NCI-H2227 (cell line): Measurements from ENCODE around the gene KCNQ2.

Experiments
- DNase-seq: peaks from one replicate; lab custom pipeline; 2025; ENCODE audit not compliant: unreplicated experiment; lab: John Stamatoyannopoulos, UW

Gene KCNQ2

GRCh38 chr20:63439866-63440265 is 32.6 kb downstream of the KCNQ2 start:
- DNase-seq: no peak

DNA sequence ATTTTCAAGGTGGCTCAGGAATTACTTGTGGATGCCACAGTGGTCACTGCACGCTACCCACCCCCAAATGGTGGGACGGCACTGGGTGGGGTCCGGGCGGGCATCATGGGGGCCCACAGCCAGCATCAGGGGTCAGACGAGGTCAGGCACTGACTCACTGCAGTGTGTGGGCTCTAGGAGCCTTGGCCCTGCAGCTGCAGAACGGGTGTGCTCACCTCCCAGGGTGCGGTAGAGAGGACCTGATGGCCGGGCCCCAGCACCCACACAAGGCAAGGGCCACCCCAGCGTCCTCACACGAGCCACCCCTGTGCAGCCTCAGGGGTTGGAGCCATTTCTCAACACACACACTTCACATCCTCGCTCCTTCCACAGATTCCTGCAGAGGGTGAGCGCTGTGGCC is 34.3 kb downstream of the KCNQ2 start:
- no peak for DNase-seq

DNA sequence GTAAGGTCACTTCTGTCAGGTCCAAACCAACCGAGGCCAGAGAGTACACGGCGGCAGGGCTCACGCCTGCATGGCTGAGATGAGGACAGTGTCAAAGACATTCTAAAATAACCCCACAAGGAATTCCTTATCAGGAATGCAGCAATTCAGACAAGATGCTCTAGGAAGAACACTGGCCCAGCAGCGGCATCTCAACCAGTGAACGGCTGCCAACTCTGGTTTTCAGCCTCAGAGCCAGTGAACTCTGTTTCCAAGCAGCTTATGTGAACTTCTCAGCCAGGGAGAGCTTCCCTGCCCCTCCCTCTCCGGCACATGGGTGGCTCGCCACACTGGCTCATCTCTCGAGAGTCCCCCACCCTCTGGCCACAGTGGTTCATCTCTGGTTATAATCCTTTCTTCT is 36.9 kb downstream of the KCNQ2 start:
- no peak for DNase-seq

DNA sequence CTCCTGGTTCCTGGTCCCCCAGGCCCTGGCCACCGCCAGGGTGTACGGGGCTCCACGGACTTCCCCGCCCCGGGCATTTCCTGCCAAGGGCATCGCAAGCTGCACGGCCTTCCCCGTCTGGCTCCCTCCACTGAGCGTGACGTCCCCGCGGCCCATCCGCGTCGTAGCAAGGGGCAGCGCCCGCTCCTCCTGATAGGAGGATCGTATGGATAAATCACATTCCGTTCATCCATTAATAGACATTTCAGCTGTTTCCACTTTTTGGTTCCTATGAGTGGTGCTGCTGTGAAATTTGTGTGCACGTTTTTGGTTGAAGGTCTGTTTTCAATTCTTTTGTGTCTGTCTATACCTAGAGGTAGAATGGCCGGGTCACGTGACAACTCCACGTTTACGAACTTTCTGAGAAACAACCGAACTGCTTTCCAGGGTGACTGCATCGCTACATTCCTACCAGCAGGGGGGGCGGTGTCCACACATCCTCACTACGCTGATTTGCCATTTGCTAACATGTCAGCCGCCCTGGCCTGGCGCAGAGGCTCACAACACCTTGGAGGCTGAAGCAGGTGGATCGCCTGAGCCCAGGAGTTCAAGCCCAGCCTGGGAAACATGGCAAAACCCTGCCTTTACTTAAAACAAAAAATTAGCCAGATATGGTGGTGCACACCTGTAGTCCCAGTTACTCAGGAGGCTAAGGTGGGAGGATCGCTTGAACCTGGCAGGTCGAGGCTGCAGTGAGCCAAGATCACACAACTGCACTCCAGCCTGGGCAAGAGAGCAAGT is 37.7 kb downstream of the KCNQ2 start:
- DNase-seq: peak; percentile 57

DNA sequence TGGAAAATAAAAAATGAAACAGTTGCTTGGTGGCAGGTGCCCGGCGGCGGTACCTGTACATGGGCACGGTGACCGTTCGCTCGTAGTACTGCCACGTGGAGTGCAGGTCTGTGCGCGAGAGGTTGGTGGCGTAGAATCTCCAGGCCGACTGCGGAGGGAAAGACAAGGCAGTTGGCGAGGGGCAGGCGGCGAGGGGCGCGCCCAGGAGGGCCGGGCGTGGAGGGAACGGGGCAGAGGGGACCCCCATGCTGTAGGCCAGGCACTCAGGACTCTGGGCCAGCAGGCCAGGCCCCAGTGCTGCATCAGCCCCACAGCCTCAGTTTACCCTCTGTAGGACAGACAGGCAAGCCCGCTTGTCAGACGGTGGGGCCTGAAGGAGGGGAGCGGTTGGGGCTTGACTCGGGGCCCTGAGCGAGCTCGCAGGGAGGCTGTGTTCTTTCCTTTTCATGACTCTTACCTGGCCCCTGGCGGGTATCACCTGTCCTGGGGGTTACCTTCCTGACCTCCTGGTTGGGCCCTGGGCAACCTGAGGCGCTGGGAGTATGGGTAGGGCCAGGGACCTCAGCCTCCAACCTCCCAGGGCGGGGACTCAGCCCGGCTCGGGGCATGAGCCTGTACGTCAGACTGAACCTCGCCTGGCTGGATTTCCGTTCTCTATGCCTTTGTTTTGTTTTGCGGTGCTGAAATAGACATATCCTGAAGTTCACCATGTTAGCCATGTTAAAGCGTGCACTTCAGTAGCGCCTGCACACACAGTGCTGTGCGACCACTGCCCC is 38.5 kb downstream of the KCNQ2 start:
- no peak for DNase-seq

- no peak for DNase-seq
These were observed 39.1 kb downstream of the KCNQ2 start for GRCh38 chr20:63433351-63433750.

DNA sequence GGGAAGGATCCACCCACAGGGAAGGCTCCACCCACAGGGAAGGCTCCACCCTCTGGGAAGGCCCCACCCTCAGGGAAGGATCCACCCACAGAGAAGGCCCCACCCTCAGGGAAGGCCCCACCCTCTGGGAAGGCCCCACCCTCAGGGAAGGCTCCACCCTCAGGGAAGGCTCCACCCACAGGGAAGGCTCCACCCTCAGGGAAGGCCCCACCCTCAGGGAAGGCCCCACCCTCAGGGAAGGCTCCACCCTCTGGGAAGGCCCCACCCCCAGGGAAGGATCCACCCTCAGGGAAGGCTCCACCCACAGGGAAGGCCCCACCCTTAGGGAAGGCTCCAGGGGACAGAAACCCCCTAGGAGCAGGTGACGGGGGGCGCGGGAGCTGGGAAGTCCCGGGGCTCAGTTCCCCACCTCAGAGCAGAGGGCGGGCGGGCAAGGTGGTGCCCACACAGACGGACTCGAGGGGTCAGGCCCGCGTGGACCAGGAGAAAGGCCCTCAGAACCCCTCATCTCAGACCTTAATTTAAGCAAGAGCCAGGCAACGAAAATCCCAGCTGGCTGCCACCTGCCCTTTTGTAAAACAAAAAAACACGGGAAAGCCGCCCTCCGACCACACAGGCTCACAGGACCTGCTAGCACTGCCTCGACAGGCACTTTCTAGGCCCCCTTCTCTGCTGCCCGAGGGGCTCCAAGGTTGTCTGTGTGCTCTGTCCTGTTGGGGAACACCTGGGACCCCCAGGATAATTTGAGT is 39.7 kb downstream of the KCNQ2 start:
- DNase-seq: no peak

- DNase-seq: no peak
These were observed 40.5 kb downstream of the KCNQ2 start for GRCh38 chr20:63431944-63432343.

DNA sequence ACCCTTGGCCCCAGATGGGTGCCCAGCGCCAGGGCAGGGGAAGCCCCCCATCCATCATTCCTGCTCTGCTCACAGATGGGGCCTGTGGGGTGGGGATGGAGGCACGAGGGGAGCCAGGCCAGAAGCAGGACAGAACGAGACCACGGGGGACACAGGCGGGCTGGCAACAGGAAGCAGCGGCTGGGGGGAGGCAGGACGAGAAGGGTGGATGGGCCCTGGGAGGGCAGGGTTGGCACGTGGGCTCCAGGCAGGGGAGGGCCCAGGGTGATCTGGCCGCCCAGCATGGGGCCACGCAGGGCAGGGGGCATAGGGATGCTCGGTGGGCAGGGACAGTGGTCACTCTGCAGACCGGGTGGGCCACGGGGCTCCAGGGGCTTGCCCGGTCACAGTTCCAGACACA is 41.6 kb downstream of the KCNQ2 start:
- DNase-seq: no peak

DNA sequence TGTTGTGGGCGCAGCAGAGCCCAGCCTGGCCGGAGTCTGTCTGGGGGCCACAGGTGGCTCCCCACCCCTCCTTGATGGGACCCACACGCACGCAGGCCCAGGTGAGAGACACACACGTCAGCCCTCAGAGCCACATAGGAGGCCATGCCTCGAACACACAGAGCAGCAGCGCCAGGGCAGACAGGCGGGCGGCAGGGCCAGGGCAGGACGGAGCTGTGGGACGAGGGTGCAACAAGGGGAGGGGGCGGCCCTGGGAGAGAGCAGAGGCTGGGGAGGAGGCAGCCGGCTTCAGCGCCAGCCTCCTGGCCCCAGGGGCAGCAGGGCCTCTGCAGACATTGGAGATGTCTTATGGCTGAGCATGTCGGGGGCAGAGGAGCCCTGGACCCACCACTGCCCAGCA is 42.5 kb downstream of the KCNQ2 start:
- no peak for DNase-seq

DNA sequence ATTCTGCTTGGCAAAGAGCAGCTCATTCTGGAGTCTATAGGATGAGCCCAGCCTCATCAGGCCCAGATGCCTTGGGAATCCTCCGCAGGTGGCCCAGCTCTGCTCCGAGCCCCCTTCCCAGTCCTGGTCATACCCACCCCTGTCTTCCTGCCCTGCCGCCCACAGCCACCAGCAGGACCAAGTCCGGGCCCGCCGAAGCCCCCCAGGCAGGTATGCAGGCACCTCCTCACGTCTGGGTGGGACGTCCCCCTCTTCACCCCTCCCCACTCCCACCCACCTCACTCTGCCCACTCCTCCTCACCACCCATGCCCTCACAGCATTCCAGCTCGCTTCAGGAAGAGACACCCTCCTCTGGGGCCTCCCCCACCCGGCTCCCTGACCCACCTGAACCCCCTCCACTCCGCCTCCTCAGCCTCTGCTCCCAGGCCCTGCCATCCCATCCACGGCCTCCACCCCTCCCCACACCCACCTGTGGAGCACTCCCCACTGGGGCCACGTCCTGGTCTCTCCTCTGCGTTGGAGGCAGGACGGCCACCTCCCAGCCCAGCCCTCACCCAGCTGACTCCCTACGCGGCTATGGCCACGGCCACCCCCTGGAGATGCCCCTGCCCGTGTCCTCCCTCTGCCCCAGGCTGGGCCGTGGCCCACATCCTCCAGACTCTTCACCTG is 43.4 kb downstream of the KCNQ2 start:
- DNase-seq: no peak

DNA sequence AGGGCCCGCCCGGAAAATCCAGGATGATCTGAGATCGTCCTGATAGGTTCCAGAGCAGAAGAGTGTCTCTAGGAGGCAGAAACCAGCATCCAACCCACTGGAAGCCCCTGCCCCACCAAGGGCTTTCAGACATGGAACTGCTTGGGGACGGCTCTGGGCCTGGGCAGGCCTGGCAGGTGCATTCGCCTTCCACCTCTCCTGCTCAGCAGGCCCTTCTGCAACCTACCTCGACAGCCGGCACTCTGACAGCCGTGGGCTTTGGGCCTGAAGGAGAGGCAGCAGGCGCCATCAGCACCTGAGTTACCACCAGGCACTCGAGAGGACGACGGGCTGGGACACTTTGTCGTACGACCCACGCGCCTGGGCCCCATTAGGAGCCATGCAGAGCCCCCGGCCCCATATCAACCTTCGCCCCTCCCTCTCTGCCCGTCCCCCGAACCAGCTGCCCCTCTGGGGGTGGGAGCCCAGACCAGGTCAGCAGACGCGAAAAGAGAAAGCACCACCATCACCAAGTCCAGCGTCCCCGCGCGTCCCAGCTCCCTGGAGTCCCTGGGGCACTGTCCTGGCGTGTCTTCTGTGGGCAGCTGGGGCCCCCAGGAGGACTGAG is 44.6 kb downstream of the KCNQ2 start:
- no peak for DNase-seq

GRCh38 chr20:63427206-63427605 is 45.2 kb downstream of the KCNQ2 start:
- no peak for DNase-seq

- DNase-seq: no peak
These were observed 46.5 kb downstream of the KCNQ2 start for GRCh38 chr20:63425846-63426485.

DNA sequence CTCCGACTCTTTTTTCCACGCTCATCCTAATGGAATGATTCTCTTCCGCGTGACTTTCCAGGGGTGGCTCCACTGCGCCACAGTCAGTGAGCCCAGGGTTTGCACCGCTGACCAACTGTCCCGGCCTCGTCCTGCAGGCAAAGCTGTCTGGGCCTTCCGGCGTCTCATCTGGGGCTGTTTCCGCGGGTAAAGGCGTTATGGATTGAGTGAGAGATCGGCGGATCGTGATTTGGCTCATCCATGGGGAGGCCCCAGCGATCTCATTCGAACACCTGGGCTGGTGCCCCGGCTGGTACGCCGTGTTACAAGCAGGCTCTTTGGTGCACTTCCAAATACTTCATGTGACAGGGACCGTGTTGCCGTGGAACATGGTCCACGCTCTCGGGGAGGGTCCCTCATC is 47.8 kb downstream of the KCNQ2 start:
- no peak for DNase-seq

DNA sequence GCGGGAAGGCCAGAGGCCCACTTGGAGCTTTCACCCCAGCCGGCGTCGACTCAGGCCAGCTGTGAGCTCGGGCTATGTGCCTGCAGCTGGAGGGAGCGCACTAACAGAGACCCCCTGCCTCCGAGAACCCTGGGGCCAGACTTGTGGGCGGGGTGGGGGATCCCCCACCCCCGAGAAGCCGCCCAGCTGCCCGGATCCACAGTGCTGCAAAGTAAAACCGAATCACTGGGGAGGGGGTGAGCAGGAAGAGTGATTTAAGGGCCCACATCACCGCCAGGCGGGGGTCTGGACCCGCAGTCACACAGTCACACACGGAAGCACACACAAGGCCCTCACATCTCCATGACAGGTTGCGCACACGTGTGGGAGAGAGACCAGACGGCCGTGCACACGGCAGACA is 48.7 kb downstream of the KCNQ2 start:
- no peak for DNase-seq

- DNase-seq: no peak
These were observed 49.8 kb downstream of the KCNQ2 start for GRCh38 chr20:63422653-63423052.

DNA sequence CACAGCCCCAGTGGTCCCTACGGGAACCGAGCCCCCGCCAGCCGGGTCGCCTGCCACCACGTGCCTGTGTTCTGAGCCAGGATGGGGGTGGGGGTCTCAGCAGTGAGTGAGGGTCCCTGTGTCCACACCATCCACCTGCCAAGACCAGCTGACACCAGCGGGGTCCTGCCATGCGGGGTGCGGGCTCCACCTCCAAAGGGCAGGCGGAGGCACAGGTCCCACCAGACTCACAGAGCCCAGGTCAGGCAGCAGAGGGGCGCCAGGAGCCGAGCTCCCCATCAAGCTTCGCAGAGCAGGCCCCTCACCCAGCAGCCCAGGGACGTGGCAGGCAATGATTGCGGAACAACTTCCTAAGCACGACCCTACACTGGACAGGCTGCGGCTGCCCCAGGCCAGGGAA is 50.5 kb downstream of the KCNQ2 start:
- no peak for DNase-seq

DNA sequence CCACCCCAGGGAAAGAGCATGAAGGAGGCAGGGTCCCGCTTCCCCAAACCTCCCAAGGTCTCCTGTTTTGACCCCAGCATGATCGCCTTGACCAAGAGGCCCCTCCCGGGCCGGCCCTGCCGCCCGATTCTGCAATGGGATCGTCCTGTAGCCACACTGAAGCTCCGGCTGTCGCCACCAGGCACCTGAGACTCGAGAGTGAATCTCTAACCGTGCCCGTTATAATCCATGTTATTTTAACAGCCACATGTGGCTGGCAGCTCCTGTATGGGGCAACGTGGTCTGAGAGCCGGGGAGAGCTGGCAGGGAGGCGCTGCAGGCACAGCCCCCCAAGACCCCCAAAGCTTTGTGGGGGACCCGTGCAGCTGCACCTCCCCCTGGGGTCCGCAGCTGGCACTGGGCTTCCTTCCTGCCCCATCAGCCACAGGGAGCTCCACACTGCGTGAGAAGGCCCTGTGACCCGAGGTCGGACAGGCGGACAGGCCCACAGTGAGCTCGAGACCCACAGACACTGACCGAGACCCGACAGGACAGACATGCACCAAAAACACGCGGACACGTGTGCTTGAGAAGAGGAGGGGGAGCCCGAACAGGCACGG is 51.3 kb downstream of the KCNQ2 start:
- no peak for DNase-seq
